Measurements from ENCODE around the gene CLDND2. TPM values are rescaled to one million over a fixed set of nuclear protein-coding genes. Genes with fewer than 3 reads are reported as not detected.

CLDND2 gene
- total and polyA plus RNA-seq, 2 of the 8 experiments (the other 6 are each of a cell fraction or from before 2014, with no cell fraction given) = 0.21 to 0.56 TPM

DNA sequence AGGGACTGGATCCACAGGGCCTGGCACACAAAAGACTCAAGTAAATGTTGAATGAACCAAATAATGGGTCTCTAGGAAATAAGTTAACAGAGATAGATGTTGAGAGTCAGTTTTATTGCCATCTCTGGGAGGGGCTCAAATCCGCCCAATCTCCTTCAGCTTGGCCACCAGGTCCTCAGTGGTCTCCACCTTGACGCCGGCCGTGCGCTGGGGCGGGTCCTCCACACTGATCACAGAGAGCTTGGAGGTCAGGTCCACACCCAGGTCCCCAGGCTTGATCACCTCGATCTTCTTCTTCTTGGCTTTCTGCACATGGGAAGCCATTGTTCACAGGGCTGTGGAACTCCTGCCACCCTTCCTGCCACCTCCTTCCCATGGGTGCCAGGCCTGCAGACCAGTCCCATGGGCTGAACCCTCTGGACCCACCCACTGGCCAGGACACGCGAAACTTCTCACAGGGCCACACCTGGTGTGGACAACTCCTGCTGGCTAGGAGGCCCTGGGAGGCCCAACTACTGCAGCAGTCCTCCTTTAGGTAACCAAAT is 23.7 kb downstream of the CLDND2 start (continued):
- TF ChIP-seq, protein P1, sequence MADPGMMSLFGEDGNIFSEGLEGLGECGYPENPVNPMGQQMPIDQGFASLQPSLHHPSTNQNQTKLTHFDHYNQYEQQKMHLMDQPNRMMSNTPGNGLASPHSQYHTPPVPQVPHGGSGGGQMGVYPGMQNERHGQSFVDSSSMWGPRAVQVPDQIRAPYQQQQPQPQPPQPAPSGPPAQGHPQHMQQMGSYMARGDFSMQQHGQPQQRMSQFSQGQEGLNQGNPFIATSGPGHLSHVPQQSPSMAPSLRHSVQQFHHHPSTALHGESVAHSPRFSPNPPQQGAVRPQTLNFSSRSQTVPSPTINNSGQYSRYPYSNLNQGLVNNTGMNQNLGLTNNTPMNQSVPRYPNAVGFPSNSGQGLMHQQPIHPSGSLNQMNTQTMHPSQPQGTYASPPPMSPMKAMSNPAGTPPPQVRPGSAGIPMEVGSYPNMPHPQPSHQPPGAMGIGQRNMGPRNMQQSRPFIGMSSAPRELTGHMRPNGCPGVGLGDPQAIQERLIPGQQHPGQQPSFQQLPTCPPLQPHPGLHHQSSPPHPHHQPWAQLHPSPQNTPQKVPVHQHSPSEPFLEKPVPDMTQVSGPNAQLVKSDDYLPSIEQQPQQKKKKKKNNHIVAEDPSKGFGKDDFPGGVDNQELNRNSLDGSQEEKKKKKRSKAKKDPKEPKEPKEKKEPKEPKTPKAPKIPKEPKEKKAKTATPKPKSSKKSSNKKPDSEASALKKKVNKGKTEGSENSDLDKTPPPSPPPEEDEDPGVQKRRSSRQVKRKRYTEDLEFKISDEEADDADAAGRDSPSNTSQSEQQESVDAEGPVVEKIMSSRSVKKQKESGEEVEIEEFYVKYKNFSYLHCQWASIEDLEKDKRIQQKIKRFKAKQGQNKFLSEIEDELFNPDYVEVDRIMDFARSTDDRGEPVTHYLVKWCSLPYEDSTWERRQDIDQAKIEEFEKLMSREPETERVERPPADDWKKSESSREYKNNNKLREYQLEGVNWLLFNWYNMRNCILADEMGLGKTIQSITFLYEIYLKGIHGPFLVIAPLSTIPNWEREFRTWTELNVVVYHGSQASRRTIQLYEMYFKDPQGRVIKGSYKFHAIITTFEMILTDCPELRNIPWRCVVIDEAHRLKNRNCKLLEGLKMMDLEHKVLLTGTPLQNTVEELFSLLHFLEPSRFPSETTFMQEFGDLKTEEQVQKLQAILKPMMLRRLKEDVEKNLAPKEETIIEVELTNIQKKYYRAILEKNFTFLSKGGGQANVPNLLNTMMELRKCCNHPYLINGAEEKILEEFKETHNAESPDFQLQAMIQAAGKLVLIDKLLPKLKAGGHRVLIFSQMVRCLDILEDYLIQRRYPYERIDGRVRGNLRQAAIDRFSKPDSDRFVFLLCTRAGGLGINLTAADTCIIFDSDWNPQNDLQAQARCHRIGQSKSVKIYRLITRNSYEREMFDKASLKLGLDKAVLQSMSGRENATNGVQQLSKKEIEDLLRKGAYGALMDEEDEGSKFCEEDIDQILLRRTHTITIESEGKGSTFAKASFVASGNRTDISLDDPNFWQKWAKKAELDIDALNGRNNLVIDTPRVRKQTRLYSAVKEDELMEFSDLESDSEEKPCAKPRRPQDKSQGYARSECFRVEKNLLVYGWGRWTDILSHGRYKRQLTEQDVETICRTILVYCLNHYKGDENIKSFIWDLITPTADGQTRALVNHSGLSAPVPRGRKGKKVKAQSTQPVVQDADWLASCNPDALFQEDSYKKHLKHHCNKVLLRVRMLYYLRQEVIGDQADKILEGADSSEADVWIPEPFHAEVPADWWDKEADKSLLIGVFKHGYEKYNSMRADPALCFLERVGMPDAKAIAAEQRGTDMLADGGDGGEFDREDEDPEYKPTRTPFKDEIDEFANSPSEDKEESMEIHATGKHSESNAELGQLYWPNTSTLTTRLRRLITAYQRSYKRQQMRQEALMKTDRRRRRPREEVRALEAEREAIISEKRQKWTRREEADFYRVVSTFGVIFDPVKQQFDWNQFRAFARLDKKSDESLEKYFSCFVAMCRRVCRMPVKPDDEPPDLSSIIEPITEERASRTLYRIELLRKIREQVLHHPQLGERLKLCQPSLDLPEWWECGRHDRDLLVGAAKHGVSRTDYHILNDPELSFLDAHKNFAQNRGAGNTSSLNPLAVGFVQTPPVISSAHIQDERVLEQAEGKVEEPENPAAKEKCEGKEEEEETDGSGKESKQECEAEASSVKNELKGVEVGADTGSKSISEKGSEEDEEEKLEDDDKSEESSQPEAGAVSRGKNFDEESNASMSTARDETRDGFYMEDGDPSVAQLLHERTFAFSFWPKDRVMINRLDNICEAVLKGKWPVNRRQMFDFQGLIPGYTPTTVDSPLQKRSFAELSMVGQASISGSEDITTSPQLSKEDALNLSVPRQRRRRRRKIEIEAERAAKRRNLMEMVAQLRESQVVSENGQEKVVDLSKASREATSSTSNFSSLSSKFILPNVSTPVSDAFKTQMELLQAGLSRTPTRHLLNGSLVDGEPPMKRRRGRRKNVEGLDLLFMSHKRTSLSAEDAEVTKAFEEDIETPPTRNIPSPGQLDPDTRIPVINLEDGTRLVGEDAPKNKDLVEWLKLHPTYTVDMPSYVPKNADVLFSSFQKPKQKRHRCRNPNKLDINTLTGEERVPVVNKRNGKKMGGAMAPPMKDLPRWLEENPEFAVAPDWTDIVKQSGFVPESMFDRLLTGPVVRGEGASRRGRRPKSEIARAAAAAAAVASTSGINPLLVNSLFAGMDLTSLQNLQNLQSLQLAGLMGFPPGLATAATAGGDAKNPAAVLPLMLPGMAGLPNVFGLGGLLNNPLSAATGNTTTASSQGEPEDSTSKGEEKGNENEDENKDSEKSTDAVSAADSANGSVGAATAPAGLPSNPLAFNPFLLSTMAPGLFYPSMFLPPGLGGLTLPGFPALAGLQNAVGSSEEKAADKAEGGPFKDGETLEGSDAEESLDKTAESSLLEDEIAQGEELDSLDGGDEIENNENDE (IDR thresholded peaks at IDR 0.05; ENCODE audit: insufficient replicate concordance, low read length) = no peak
- TF ChIP-seq, protein P2, sequence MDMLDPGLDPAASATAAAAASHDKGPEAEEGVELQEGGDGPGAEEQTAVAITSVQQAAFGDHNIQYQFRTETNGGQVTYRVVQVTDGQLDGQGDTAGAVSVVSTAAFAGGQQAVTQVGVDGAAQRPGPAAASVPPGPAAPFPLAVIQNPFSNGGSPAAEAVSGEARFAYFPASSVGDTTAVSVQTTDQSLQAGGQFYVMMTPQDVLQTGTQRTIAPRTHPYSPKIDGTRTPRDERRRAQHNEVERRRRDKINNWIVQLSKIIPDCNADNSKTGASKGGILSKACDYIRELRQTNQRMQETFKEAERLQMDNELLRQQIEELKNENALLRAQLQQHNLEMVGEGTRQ (IDR thresholded peaks at IDR 0.05; ENCODE audit: low read length) = no peak
- TF ChIP-seq, protein P3, sequence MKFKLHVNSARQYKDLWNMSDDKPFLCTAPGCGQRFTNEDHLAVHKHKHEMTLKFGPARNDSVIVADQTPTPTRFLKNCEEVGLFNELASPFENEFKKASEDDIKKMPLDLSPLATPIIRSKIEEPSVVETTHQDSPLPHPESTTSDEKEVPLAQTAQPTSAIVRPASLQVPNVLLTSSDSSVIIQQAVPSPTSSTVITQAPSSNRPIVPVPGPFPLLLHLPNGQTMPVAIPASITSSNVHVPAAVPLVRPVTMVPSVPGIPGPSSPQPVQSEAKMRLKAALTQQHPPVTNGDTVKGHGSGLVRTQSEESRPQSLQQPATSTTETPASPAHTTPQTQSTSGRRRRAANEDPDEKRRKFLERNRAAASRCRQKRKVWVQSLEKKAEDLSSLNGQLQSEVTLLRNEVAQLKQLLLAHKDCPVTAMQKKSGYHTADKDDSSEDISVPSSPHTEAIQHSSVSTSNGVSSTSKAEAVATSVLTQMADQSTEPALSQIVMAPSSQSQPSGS (IDR thresholded peaks at IDR 0.05; ENCODE audit: low read length) = no peak
- TF ChIP-seq PHF8 (conservative IDR thresholded peaks at IDR 0.05; ENCODE audit: low read depth, low read length) (no peak), CBX8 (IDR thresholded peaks at IDR 0.05; ENCODE audit: borderline replicate concordance, low read depth, low read length) (no peak), EP300 (IDR thresholded peaks at IDR 0.05; ENCODE audit: borderline replicate concordance in 1 of 2, low read depth in 2 of 2, low read length in 2 of 2) (no peak), KDM1A (IDR thresholded peaks at IDR 0.05; ENCODE audit: borderline replicate concordance, low read length) (no peak)

Measured in H1 (cell line).